NCI-H2227 (cell line): ENCODE measurements around the gene MEGF8.
A peak's percentile ranks its signal among the peaks of the same experiment; 100 is the strongest.

ENCODE experiments used
- DNase-seq: peaks from one replicate; lab custom pipeline; 2025; ENCODE audit not compliant: unreplicated experiment; lab: John Stamatoyannopoulos, UW

The MEGF8 gene

DNA sequence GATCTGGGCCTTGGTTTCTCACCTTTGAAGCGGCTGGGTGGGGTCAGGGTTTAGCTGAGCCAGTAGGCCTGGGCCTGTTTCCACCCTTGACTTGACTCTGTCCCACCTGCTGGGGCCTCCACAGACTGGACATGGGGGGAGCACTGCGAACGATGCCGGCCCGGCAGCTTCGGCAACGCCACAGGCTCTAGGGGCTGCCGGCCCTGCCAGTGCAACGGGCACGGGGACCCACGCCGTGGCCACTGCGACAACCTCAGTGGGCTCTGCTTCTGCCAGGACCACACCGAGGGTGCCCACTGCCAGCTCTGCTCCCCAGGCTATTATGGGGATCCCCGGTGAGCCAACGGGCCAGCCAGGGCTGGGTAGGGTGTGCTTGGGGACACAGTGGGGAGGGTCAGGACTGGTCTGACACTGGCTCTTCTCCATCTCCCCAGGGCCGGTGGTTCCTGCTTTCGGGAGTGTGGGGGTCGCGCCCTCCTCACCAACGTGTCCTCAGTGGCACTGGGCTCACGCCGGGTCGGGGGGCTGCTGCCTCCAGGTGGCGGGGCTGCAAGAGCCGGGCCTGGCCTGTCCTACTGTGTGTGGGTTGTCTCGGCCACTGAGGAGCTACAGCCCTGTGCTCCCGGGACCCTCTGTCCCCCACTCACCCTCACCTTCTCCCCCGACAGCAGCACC lies 28.0 kb downstream of the MEGF8 start:
- DNase-seq, result no peak

DNA sequence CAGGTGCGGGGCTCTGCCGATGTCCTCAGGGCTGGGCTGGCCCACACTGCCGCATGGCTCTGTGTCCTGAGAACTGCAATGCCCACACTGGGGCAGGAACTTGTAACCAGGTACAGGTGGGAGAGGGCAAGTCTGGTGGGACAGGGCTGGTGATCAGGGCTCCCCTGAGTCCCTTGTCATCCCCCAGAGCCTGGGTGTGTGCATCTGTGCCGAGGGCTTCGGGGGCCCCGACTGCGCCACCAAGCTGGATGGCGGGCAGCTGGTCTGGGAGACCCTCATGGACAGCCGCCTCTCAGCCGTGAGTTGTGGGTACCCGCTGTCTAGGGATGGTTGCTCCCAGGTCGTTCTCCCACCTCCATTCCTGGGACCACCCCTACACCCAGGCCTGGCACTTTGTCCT lies 30.5 kb downstream of the MEGF8 start:
- no peak for DNase-seq

DNA sequence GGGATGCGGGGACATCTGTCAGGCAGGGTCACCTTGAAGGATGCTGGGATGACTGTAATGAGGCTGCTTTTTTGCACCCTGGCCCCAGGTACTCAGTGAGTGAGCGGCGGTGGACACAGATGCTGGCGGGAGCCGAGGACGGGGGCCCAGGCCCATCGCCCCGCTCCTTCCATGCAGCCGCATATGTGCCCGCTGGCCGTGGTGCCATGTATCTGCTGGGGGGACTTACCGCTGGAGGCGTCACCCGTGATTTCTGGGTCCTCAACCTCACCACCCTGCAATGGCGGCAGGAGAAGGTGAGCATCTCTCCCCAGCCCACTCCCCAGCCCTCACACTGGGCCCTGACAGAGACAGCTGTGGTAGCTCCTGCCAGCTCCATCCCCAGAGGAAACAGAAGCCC lies 31.3 kb downstream of the MEGF8 start:
- DNase-seq, result no peak

- no peak for DNase-seq
These were observed 31.9 kb downstream of the MEGF8 start for GRCh38 chr19:42357290-42357689.

GRCh38 chr19:42360787-42361544 lies 35.5 kb downstream of the MEGF8 start:
- peak; percentile 62 for DNase-seq

- no peak for DNase-seq
These were observed 36.1 kb downstream of the MEGF8 start for GRCh38 chr19:42361545-42361910.

GRCh38 chr19:42362342-42362741 lies 36.9 kb downstream of the MEGF8 start:
- DNase-seq, result no peak

- DNase-seq, result no peak
These were observed 37.5 kb downstream of the MEGF8 start for GRCh38 chr19:42362891-42363440.

- DNase-seq, result no peak
These were observed 38.3 kb downstream of the MEGF8 start for GRCh38 chr19:42363614-42364346.

DNA sequence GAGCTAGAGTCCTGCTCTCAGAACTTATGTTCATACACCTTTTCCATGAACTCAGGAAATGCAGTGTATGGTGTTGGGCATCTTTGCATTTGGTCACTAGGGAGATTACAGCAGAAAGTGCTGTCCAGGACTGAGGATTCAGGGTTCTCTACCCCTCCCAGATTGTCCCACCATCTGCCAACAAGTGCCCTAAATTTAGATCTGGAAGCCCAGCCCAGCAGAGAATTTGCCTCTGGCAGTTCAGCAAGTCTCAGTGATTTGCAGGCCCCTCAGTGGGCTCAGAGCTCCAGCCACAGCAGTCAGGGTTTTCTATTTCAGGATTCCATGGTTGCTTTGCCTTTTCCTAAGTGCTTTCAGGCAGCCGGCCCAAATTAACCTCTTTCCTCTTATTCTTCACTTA lies 41.2 kb downstream of the MEGF8 start:
- DNase-seq, result no peak

GRCh38 chr19:42367929-42368328 lies 42.5 kb downstream of the MEGF8 start:
- DNase-seq, result no peak

DNA sequence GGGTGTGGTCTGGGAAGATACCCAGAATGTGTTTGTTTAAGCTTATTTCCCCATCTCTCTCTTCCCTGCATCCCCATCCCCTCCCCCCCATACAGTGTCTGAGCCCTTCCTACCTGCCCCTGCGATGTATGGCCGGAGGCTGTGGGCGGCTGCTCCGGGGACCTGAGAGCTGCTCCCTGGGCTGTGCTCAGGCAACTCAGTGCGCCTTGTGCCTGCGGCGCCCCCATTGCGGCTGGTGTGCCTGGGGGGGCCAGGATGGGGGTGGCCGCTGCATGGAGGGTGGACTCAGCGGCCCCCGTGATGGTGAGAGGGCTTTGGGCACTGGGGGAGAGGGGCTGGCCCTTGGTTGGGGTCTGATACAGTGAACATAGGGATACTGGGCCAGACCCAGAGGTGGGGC lies 42.9 kb downstream of the MEGF8 start:
- no peak for DNase-seq

- DNase-seq, result no peak
These were observed 43.3 kb downstream of the MEGF8 start for GRCh38 chr19:42368765-42369164.

GRCh38 chr19:42369433-42370067 lies 44.1 kb downstream of the MEGF8 start:
- no peak for DNase-seq

DNA sequence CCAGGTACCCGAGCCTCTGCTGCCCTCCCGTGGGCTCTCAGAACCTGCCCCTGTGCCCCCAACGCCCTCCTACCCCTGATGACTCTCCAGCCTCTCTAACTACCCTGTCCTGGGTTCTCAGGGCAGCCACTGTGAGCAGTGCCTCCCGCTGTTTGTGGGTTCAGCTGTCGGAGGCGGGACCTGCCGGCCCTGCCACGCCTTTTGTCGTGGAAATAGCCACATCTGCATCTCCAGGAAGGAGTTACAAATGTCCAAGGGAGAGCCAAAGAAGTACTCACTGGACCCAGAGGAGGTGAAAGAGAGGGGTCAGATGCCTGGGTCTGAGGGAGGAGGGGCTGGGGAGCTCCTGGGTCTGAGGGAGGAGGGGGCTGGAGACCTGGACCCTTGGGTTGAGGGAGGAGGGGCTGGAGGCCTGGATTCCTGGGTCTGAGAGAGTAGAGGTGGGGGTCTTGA lies 44.7 kb downstream of the MEGF8 start:
- no peak for DNase-seq

DNA sequence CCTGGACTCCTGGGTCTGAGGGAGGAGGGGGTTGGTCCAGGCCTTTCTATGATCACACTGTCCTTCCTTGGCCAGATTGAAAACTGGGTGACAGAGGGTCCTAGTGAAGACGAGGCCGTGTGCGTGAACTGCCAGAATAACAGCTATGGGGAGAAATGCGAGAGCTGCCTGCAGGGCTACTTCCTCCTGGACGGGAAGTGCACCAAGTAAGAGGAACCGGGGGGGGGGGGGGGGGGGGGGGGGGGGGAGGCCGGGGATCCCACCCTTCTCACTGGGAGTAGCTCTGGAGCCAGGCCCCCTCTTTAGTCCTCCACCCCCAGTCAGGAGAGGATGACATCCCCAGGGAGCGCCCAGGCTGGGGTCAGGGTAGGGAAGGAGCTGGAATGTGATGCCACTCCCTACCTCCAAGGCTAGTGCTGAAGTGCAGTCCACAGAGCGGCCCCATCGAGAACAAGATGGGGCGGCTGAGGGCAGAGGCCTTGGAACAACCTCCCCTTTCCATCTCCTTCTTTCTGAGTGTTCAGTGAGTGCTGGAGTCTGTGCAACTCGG lies 45.3 kb downstream of the MEGF8 start:
- no peak for DNase-seq

DNA sequence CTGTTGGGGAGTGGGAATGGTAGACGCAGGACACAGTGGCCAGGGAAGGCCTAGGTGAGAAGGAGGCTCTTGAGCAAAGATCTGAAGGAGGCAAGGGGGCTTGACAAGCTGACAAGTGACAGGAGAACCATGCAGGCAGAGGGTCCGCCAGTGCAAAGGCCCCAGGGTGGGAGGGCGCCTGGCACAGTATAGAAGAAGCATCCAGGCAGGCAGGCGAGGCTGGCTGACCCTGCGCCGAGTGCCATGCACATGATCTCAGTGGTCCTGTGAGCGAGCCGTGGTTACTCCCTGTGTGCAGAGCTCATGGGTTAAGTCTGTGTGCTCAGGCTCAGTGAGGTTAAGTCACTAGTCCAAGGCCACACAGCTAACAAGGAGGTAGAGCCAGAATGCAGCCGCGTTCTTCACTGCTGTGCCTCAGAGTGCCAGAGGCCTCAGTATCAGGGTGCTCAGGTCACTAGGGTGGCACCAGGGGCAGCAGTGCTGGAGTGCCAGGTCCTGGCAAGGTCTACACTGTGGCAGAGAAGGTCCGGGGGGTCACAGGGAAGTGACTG lies 49.5 kb downstream of the MEGF8 start:
- DNase-seq, result no peak

DNA sequence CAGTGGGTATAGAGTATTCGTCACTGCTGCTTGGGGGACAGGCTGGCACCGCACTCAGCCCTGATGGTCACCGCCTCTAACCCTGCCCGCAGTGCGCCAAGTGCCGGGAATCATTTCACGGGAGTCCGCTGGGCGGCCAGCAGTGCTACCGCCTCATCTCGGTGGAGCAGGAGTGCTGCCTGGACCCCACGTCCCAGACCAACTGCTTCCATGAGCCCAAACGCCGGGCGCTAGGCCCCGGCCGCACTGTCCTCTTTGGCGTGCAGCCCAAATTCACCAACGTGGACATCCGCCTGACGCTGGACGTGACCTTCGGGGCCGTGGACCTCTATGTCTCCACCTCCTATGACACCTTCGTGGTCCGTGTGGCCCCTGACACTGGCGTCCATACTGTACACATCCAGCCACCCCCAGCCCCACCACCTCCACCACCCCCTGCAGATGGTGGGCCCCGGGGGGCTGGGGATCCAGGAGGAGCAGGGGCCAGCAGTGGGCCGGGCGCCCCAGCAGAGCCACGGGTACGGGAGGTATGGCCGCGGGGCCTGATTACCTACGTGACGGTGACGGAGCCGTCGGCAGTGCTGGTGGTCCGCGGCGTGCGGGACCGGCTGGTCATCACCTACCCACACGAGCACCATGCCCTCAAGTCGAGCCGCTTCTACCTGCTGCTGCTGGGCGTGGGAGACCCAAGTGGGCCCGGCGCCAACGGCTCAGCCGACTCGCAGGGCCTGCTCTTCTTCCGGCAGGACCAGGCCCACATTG lies 50.2 kb downstream of the MEGF8 start:
- no peak for DNase-seq

DNA sequence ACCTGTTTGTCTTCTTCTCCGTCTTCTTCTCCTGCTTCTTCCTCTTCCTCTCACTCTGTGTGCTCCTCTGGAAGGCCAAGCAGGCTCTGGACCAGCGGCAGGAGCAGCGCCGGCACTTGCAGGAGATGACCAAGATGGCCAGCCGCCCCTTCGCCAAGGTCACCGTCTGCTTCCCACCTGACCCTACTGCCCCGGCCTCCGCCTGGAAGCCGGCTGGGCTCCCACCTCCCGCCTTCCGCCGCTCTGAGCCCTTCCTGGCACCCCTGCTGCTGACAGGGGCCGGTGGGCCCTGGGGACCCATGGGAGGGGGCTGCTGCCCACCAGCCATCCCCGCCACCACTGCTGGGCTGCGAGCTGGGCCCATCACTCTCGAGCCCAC lies 50.7 kb downstream of the MEGF8 start:
- no peak for DNase-seq
